Smooth muscle cell of the brain vasculature (primary cell): ENCODE measurements around the gene NME3.
A peak's percentile ranks its signal among the peaks of the same experiment; 100 is the strongest.

ENCODE experiments used
- DNase-seq: peaks from one replicate; pipeline ENCODE4 v3.0.0-alpha.2; 2012; ENCODE audit warnings: low read depth, low spot score

NME3 gene

DNA sequence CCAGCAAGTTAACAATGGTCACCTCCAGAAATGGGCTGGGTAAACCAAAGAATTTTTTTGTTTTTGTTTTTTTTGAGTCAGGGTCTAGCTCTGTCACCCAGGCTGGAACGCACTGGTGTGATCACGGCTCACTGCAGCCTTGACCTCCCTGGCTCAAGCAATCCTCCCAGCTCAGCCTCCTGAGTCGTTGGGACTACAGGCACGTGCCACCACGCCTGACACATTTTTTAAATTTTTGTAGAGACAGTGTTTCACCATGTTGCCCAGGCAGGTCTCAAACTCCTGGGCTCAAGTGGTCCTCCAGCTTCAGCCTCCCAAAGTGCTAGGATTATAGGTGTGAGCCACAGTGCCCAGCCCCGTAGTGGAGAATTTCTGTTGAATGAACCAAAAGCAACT, 9.3 kb upstream of the NME3 start:
- no peak for DNase-seq

DNA sequence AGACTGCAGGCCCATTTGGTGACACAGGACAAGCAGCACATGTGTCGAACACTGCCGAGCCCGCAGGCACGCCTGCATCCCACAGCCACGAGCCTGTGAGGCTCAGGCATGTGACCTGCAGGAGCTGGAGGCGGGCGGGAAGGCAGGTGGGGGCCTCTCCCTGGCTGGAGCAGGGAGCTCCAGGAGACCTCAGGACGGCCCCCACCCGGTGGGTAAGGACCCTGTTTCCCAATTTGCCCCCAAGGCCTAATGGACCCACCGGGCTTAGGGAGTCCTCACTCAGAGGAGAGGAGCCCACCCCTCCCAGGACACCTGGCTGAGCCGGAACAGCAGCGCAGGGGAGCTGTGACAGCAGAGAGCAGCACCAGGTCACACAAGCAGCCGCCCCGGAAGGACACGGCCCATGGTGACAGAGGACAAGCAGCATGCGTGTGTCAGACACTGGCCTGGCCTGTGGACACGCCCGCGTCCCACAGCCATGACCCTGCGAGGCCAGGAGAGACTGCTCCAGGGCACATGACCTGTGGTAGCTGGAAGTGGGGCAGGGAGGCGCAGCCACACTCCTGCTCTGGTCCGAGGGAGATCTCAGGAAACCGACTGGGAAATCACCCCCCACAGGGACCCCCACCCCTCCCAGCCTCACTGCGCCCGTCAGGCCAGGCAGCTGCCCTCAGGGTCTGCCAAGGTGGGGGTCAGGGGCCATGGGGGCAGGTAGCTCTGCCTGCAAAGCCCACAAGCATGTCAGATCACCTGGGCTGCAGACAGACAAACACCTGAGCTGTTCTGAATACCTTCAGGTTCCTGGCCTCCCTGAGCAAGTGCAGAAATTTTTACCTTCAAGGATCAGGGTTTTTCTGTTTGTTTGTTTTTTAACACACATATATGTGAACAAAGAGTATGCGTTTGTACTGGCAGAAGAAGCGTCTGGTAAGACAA, 8.7 kb upstream of the NME3 start:
- DNase-seq: no peak

GRCh38 chr16:1779234-1779701, 7.9 kb upstream of the NME3 start:
- DNase-seq: no peak

DNA sequence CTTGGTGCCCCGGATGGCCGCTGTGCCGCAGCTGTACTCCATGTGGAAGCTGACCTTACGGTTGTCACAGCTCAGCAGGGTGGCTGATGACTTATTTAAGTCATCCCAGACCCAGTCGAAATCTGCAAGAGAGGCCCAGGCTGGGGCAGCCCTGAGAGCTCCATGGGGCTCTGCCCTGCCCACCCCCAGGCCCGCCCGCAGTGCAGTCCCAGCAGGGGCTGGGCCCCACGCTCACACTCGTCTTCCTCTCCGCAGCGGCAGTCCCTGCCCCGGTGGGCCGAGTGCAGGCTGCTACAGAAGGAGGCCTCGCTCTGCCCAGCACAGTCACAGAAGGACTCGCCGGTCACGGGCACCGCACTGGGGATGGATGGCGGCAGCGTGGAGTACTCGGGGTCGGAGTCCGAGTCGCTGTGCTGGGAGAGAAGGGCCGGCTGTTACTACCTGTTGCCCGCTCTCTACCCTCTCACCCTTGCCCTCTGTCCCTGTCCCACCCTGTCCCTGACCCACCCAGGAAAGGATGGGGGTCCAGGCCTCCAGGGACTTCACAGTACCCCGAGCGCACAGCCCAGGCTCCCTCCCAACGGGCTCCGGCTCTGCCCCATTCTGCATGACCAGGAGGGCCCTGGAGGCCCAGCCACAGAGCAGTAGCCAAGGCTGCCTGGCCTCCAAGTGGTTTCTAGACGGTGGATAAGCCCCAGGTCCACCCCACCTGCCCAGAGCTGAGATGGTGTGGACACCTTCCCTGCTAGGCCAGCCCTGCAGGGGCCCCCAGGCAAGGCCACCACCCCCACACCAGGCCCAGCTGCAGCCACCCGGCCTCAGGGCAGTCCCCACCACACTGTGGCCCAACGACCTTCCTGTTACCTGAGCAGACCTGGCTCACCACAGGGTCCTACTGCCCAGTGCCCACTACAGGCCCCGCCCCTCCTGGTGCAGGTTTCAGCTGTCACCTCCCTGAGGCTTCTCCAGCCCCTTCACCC, 7.1 kb upstream of the NME3 start:
- peak; percentile 65 for DNase-seq

DNA sequence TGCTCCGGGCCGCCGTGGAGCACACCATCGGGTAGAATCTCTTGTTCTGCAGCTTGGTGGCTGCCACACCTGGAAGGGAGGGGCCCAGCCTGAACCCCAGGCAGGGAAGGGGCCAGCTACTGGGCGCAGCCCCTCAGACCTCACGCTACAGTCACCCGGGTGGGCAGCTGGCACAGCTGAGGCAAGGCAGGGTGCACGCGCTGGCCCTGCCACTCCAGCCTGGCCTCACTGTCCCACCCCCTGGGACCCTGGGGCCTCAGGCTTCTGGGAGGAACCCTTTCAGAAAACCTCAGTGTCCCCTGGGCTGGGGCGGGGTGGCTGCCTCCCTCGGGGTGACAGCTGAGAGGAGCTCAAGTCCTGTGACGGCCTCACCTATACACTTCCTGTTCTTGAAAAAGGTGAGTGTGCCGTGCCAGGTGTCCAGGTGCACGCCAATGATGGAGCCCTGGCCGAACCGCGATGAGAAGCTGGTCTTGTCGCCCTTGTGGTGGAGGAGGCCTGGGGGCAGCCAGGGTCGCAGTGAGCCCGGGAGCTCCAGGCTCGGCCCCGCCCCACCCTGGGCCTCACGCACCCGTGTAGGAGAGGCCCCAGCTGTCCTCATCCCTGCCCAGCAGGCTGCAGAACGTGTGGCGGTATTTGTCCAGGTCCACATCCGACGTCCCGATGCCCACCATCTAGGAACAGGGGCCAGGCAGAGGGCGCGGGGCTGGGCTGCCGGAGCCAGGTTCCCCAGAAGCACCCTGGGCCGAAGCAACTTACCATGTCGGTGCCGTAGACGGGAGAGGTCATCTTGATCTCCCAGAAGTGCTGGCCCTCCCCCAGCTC, 6.2 kb upstream of the NME3 start:
- DNase-seq: no peak

GRCh38 chr16:1776991-1777374, 5.6 kb upstream of the NME3 start:
- DNase-seq: no peak

GRCh38 chr16:1776672-1776955, 5.3 kb upstream of the NME3 start:
- no peak for DNase-seq

- DNase-seq: no peak
Measured at GRCh38 chr16:1775846-1776671, 4.7 kb upstream of the NME3 start.

- DNase-seq: no peak
Measured at GRCh38 chr16:1775006-1775845, 3.9 kb upstream of the NME3 start.

- no peak for DNase-seq
Measured at GRCh38 chr16:1774448-1774780, 3.1 kb upstream of the NME3 start.

DNA sequence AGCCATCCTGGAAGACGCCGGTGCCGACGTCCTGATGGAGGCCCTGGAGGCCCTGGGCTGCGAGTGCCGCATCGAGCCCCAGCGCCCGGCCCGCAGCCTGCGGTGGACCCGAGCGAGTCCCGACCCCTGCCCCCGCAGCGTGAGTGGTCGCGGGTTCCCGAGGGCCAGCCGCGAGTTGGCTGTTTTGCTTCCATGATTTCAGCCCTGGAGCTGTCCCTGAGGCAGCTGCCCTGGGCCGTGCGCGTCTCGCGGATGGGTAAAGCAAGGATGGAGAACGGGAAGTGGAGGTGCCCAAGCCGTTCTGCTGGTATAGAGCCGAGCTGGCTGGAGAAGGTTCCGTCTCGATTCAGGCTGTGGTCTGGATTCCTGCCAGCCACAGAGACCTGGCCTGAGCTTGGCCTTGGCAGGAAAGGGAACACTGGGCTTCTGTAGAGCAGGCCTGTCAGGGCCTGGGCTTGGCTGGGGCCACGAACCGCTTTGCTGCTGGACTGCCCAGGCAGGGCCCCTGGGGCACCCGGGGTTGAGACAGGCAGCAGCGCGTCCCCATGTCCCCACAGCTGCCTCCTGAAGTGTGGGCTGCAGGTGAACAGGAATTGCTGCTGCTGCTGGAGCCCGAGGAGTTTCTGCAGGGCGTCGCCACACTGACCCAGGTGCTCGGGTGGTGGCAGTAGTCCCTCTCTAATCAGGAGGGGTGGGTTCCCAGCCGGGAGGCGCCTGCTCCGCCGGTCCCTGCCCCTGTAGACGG, 2.5 kb upstream of the NME3 start:
- DNase-seq: no peak

DNA sequence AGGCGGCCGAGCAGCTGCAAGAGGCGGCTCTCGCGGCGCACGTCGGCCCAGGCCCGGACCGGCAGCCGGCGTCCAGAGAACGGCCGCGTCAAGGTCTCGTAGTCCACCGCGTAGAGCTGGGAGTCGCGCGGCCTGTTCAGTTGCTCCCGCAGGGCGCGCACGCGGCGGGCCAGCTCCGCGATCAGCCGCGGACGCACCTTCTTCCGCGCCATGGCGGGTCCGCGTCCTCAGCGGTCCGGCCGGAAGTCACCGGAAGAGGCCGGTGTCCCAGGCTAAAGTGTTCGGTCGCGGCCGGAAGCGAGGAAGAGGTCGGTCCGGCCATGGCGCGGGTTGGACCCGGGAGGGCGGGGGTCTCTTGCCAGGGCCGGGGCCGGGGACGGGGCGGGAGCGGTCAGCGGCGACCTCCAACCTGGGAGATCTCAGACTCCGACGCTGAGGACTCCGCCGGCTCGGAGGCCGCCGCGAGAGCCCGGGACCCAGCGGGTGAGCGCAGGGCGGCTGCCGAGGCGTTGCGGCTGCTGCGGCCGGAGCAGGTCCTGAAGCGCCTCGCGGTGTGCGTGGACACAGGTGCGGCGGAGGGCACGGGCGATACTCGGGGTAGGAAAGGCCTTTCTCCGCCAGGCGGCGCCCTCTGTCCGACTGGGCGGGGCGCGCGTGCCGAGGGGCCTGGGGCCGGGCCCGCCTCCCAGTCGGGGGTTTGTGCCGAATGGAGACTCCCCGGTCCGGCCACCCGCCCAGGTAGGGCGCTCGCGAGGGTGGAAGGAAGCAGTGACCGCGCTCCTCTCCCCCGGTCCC, 1.8 kb upstream of the NME3 start, which contains the start of gene MRPS34:
Gene MRPS34 (minus strand): TSS at position 227 of the 795 bp plus-strand sequence. CDS start 15 bp downstream, at position 212.
- peak; percentile 52 for DNase-seq

GRCh38 chr16:1772362-1772907, 1.1 kb upstream of the NME3 start, which contains the start of gene EME2:
EME2 (plus strand) TSS chr16:1772810; CDS start chr16:1773228, 418 bp downstream.
- no peak for DNase-seq

DNA sequence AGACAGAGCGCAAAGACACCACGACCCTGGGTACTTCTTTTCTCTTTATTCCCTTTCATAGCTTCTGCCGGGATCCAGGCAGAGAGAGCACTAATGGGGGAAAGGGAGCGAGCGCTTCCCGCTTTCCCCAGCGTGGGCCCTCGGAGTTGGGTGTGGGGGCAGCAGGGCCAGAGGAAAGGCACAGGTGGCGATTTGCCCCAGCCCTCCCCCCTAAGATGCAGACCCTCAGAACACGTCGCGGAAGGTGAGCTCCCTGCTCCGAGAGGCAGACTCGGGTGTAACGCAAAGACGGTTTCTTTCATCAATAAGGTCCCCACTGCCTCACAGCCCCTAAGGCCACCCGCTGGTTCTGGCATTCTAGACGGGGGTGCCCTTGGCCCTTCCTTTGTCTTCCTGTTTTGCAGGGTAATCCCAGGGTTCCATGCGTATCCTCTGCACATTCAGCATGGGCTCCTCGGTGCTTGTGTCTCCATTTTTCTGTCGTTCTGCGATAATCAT, 570 bp upstream of the NME3 start:
- no peak for DNase-seq

DNA sequence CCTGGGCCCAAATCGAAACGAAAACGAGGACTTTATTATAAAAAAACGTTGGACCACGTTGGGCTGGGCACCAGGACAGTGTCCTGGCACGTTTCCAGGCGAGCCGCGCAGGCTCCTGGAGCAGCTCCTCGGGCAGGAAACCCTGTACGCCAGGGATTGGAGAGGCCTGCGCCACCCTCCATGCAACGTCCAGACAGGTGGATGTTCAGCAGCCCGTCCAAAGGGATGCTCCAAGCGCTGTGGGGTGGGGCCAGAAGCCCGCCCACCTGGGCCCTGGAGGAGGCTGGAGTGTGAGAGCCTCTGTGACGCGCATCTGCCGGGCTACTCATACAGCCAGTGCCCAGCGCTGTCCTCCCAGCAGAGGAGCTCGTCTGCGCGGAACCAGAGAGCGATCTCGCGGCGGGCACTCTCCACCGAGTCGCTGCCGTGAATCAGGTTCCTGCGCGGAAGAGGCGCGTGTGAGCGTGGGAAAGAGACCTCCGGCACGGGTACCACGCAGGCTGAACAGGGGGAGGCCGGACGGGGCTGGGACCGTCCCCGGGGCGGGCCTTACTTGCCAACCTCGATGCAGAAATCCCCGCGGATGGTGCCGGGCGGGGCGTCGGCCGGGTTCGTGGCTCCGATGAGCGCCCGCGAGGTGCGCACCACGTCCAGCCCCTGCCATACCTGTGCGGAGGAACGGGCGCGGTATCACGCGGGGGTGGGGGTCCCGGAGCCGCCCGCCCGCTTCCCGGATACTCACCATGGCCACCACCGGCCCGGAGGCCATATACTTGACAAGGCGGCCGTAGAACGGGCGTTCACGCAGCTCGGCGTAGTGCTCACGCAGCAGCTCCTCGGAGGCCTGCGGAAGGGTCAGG, 785 bp downstream of the NME3 start:
- no peak for DNase-seq

DNA sequence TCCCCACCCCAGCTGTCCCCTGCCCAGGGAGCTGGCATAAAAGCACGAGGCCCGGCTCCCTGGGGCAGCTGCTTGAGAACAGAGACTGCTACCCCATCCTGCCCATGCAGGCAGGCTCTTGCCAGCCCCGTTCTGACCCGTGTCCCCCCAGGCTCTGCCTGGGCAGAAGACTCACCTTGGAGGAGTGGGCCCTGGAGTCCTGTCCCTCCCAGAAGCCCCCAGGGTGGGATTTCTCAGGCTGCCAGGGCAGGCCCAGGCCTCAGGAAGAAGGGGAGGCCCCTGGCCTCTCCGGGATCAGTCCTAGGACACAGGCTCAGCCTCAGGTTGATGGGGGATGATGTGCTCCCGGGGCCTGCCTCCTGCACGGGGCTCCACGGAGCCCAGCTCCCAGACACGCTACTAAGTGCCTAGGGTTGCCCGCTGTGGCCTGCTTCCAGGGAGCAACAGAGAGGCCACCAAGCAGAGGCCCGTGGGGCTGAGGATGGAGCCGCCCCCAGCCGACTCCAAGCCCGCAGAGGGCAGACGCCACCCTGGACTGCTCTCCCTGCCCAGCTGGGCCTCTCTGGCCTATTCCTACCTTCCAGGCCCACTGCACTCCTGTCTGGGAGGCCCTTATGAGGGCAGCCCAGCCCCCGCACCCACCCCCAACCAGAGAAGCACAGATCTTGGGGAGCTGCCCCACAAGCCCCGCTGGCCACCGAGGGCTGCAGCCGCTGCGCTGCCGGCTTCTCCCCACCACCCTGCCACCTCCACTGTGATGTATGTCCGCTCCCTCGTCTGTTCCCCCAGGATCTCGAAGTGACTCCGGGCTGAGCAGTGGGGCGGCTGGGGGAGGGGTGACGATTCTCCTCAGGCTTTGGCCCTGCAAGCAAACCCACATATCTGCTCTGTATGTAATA, 1.7 kb downstream of the NME3 start:
- DNase-seq: no peak
